Measurements from ENCODE around the gene SIDT2.
A peak's percentile ranks its signal among the peaks of the same experiment; 100 is the strongest.

Gene SIDT2

DNA sequence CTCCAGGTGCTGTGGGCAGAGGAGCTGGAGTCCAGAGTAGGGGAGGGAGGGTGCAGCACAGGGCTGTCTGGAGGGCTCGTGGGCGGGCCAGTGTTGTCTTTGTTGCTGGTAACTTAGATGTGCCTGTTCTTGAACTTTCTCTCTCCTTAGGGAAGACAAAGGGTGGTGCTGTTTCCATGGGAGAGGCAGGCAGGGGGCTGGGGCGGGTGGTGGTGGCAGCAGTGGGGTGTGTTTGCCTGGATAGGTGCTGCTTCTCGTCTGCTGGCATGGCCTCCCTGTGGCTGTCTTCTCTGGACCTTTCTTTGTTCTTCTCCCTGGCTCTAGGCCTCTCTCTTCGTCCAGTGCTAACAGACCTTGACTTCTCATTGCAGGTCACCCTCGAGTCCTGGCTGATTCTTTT is 8.5 kb downstream of the SIDT2 start:
- TF ChIP-seq, protein P1, sequence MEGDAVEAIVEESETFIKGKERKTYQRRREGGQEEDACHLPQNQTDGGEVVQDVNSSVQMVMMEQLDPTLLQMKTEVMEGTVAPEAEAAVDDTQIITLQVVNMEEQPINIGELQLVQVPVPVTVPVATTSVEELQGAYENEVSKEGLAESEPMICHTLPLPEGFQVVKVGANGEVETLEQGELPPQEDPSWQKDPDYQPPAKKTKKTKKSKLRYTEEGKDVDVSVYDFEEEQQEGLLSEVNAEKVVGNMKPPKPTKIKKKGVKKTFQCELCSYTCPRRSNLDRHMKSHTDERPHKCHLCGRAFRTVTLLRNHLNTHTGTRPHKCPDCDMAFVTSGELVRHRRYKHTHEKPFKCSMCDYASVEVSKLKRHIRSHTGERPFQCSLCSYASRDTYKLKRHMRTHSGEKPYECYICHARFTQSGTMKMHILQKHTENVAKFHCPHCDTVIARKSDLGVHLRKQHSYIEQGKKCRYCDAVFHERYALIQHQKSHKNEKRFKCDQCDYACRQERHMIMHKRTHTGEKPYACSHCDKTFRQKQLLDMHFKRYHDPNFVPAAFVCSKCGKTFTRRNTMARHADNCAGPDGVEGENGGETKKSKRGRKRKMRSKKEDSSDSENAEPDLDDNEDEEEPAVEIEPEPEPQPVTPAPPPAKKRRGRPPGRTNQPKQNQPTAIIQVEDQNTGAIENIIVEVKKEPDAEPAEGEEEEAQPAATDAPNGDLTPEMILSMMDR (IDR thresholded peaks at IDR 0.05) = no peak
- Mint-ChIP-seq H3K27ac (peak overlapping the region; percentile 57), H3K4me3 (no peak overlapping the region), H3K27me3 (ENCODE audit: low read depth, poor library complexity) (peaks cover 6% of the 10 kb centered on the region), H3K4me1 (peaks cover 27% of the 10 kb centered on the region), H3K36me3 (ENCODE audit: low read depth) (peaks cover 20% of the 10 kb centered on the region), H3K9me3 (no peaks in the 10 kb centered on the region)
- no peak for DNase-seq

DNA sequence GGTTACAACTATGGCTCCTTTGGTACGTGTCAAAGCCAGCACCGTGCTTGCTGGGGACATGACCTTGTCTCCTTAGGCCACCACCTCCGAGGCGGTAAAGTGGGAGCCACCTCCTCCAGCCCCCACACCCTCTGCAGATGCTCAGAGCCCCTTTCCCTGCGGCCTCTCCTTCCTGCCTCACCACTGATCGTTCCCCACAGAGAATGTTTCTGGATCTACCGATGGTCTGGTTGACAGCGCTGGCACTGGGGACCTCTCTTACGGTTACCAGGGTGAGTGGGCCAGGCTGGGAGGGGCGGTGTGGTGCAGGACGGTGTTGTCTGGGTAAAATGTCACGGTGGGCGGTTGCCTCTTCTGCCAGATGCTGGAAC is 8.9 kb downstream of the SIDT2 start:
- H3K9me3 Mint-ChIP-seq = no peaks in the 10 kb centered on the region
- peaks cover 27% of the 10 kb centered on the region for H3K4me1 Mint-ChIP-seq
- peak overlapping the region; percentile 57 for H3K27ac Mint-ChIP-seq
- peaks cover 20% of the 10 kb centered on the region for H3K36me3 Mint-ChIP-seq (ENCODE audit: low read depth)
- peaks cover 6% of the 10 kb centered on the region for H3K27me3 Mint-ChIP-seq (ENCODE audit: low read depth, poor library complexity)
- no peak for DNase-seq
- TF ChIP-seq, protein P1 (IDR thresholded peaks at IDR 0.05) = no peak
- H3K4me3 Mint-ChIP-seq = no peak overlapping the region

GRCh38 chr11:117187799-117188481 is 9.4 kb downstream of the SIDT2 start:
- Mint-ChIP-seq H3K27me3 (ENCODE audit: low read depth, poor library complexity) (peaks cover 6% of the 10 kb centered on the region), H3K36me3 (ENCODE audit: low read depth) (peaks cover 16% of the 10 kb centered on the region), H3K9me3 (no peaks in the 10 kb centered on the region), H3K4me1 (peaks cover 27% of the 10 kb centered on the region), H3K27ac (no peak overlapping the region), H3K4me3 (no peak overlapping the region)
- TF ChIP-seq, protein P1 (IDR thresholded peaks at IDR 0.05) = no peak
- DNase-seq = no peak

GRCh38 chr11:117188620-117189081 is 10.1 kb downstream of the SIDT2 start:
- Mint-ChIP-seq H3K36me3 (ENCODE audit: low read depth) (peaks cover 13% of the 10 kb centered on the region), H3K9me3 (no peaks in the 10 kb centered on the region), H3K4me3 (no peak overlapping the region), H3K27ac (no peak overlapping the region), H3K27me3 (ENCODE audit: low read depth, poor library complexity) (peaks cover 9% of the 10 kb centered on the region), H3K4me1 (peaks cover 27% of the 10 kb centered on the region)
- DNase-seq = no peak
- TF ChIP-seq, protein P1 (IDR thresholded peaks at IDR 0.05) = no peak

GRCh38 chr11:117189191-117189940 is 10.8 kb downstream of the SIDT2 start:
- H3K9me3 Mint-ChIP-seq = no peaks in the 10 kb centered on the region
- DNase-seq = no peak
- no peak overlapping the region for H3K27ac Mint-ChIP-seq
- TF ChIP-seq, protein P1 (IDR thresholded peaks at IDR 0.05) = no peak
- H3K4me1 Mint-ChIP-seq = peaks cover 27% of the 10 kb centered on the region
- no peak overlapping the region for H3K4me3 Mint-ChIP-seq
- H3K36me3 Mint-ChIP-seq (ENCODE audit: low read depth) = peaks cover 6% of the 10 kb centered on the region
- H3K27me3 Mint-ChIP-seq (ENCODE audit: low read depth, poor library complexity) = peaks cover 9% of the 10 kb centered on the region

Measured in nephron progenitor cell (in vitro differentiated cells).